Embryonic facial prominence (tissue), 1 donor: Measurements from ENCODE around the gene TSSC4.
"Not testable (repeated sequence)": the region's sequence is repeated elsewhere in the genome, so short reads cannot be mapped to it uniquely, and the experiment has no call there.

Experiments used
- DNase-seq: peaks from one replicate; pipeline ENCODE4 v3.0.0-alpha.2; 2016; ENCODE audit errors: extremely low spot score

Gene TSSC4

DNA sequence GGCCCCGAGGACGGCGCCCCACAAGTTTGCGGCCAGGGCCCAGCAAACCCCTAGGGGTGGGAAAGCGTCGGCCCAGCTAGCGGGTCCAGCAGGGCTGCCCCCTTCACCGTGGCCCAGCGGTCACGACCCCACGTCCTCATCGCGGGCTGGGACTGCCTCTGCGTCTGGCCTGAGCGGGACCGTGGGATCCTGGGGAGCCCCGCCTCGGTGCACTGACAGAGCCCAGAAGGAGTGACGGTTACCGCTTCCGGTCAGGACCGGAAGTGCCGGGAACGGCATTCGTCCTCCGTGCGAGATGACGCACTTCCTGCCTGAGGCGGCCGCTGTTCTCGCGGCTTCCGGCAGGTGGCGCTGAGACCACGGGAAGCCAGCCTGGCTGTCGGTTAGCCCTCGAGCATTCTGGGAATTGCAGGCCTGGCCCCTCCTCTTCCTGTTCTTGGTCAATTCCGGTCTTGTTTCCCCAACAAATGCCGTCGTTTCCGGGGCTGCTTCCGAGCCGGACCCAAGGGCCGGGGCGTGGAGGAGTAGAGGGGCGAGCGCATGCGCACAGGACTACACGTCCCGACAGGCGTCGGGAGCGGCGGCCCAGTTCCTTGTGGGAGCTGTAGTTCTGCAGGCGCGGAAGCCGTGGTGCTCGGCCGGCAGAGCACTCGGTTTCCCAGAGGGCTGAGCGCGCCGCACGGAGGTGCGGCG lies at the start of gene TSSC4:
TSSC4 (plus strand) TSS at position 682 of the 693 bp plus-strand sequence. CDS start 1,884 bp downstream, outside the sequence.
- peak; percentile 100 for DNase-seq

DNA sequence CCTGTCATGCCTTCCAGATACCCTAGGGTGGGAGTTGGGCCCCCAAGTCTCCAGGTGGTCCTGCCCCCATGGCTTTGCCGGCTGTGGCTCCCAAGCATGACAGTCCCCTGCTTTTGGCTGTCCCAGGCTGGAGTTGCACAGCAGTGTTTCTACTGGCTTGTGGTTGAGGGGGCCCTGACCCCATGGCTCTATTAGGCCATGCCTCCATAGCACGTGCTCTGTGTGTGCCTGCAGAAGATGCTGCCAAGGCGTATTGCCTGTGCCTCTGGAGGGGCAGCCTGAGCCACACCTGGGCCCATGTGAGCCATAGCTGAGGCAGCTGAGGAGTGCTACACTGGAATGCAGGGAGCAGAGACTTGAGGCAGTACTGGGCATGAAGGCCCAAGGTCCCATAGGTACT lies 48.8 kb upstream of the TSSC4 start:
- no peak for DNase-seq

DNA sequence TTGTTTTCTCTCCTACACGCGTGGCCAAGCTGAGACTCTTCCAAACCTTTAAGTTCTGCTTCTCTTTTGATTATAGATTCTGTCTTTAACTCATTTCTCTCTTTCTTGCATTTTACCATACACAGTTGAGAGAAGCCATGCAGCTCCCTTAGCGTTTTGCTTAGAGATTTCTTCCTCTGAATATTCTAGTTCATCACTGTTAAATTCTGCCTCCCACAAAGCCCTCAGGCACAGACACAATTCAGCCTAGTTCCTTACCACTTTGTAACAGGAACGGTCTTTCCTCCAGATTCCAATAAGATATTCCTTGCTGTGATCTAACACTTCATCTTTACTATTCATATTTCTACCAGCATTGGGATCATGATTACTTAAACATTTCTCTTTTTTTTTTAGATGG lies 48.1 kb upstream of the TSSC4 start:
- no peak for DNase-seq

GRCh38 chr11:2355000-2355644 lies 45.4 kb upstream of the TSSC4 start:
- DNase-seq, result no peak

DNA sequence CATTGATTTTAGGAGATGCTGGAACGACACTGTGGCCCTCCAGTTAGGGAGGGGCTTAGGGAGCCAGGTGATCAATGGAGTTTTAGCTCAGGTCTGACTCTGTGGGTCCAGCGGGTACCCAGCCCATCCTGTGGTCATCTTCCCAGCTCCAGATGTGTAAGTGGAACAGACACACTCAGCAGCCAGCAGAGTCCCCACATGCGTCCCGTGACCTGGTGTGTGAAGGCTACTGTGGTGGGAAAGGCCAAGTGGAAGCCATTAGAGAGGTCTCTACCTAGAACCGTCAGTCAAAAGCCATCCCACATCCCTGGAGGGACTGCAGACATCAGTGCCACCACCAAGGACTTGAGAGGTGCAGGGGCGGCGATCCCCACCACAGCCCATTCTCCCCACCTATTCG lies 43.3 kb upstream of the TSSC4 start:
- no peak for DNase-seq

DNA sequence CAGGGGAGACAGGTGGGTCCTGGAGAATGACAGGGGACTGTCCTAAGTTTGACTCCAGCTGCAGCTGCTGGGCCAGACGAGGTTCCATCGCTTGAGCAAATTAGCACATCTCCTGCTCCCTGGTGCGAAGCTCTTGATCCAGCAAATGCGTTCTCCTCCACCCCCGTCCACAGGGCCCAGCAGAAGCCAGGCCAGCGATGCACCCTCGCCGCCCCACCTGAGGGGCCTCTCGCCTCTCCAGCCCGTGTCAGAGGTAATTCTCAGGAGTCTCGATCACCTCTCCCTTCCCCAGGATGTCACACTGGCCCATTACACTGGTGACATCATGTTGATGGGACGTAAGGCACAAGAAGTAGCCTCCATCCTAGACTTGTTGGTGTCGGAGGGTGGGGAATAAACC lies 42.9 kb upstream of the TSSC4 start:
- not testable (repeated sequence) for DNase-seq

DNA sequence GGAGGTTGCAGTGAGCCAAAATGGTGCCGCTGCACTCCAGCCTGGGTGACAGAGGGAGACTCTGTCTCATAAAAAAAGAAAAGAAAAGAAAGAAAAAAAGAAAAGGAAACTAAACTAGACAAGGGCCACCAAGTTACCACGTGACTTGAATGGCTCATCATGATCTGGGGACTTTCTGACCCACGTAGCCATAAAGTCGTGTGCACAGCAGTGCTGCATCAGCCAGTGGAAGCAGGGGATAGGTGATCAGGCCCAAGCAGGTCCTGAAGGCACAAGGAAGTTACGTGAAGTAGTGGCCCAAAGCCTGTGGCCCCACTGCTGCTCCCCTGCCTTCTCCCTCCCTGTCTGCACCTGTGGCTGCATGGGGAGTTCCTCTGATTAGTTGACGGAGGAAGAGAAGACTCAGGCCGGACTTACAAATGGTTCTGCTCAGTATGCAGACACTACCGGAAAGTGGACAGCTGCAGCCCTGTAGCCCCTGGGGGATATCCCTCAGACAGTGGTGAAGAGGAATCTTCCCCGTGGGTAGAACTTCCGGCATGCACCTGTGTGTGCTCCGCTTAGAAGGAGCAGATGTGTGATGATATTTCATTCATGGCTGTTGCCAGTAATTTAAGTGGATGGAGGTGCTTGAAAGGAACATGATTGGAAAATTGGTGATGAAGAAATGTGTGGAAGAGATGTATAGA lies 41.7 kb upstream of the TSSC4 start:
- no peak for DNase-seq

- DNase-seq, result no peak
These were observed 41.0 kb upstream of the TSSC4 start for GRCh38 chr11:2359557-2359956.

DNA sequence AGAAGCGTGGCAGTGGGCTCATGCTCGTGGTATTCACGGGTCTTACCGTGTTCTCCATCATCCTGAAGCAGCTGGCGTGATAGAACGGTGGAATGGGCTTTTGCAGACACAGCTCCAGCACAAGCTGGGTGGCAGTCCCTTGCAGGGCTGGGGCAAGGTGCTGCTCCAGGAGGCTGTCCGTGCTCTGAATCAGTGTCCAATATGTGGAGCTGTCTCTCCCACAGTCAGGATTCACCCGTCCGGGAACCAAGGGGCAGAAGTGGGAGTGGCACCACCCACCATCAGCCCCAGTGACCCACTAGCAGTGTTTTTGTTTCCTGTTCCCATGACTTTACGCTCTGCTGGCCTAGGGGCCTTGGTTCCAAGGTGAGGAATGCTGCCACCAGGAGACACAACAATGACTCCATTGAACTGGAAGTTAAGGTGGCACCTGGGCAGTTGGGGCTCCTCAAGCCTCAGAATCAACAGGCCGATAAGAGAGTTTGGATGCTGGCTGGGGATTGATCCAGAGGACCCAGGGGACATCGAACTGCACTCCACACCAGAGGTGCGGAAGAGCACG lies 40.4 kb upstream of the TSSC4 start:
- DNase-seq, result no peak

GRCh38 chr11:2361565-2361964 lies 39.0 kb upstream of the TSSC4 start:
- no peak for DNase-seq

GRCh38 chr11:2362414-2362813 lies 38.1 kb upstream of the TSSC4 start:
- no peak for DNase-seq

- no peak for DNase-seq
These were observed 37.4 kb upstream of the TSSC4 start for GRCh38 chr11:2363130-2363529.

DNA sequence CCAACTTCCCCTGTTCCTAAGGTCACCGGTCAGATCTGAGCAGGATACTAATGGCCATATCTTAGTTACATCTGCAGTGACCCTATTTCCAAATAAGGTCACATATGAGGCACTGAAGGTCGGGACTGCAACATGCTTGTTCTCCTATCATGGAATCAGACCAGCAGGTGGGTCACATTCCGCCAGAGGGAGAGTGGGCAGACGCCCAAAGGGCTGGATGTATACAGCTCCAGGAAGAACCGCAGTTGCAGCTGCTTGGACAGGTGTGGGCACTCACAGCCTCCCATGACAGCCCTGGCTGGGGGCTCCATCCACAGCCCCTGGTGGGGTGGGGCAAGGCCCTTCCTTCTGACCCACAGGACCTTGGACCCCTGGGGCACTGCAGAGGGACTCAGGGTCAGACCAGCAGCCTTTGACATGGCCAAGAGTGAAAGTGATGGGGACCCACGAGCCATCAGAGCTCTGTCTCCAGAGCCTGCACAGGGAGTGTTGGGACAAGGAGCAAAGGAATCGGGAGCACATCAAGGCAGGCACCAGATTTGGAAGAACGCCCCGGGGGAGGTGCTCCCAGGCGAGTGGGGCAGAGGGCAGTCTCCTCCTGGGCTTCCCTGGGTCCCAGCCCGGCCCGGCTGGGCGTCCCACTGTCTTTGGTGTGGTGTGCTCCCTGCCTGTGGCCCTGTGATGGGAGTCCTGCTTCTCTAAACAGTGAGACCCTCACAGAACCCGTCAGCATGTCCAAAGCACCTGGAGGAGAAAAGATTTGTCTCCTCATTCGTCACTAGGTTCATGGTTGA lies 36.8 kb upstream of the TSSC4 start:
- no peak for DNase-seq

- not testable (repeated sequence) for DNase-seq
These were observed 36.2 kb upstream of the TSSC4 start for GRCh38 chr11:2364386-2364785.

DNA sequence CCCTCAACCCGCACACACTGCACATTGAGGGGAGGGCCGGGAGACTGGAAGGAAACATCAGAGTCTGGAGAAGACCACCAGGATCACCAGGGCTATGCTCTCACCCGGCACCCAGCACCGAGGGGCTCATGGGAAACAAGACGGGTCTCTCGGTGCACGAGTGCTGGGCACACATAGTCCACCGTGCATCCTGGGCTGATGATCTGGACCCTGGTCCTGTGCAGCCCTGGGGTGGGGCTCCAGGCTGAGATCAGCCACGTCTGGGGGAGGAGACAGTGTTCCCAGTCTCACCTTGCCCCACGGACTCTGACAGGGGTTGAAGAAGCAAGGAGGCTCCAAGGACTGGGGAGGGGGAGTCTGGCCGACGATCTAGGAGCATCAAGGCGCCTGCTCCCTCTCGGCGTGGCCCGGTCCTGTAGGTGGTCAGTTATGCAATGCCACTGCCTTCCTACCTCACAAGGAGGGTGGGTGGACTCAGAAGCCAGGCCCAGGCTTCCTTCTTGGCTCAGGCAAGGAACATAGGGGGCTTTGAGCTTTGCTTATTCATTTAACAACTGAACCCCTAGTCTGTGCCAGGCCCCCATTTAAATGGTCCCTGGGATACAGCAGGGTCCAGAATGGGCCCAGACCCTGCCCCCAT lies 34.9 kb upstream of the TSSC4 start:
- DNase-seq, result no peak

DNA sequence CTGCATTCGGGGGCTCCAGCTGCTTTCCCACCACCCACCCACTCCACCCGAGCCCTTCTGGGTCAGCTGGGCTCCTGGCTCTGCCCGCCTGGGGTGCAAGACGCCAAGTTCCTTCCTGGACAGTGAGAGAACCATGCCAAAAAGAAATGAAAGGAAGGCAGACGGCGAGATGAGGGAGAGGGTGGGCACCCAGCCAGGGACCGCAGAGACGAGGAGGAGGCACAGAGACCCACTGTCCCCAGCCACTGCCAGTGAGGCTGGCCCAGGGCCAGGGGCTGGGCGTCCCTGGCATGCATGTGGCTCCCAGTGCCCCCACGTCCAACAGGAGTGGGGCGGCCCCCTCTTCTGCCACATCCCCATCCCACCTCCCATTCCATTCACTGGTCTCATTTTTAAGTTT lies 34.3 kb upstream of the TSSC4 start:
- no peak for DNase-seq

GRCh38 chr11:2366733-2367132 lies 33.8 kb upstream of the TSSC4 start:
- DNase-seq, result no peak

- no peak for DNase-seq
These were observed 33.0 kb upstream of the TSSC4 start for GRCh38 chr11:2367266-2368160.

DNA sequence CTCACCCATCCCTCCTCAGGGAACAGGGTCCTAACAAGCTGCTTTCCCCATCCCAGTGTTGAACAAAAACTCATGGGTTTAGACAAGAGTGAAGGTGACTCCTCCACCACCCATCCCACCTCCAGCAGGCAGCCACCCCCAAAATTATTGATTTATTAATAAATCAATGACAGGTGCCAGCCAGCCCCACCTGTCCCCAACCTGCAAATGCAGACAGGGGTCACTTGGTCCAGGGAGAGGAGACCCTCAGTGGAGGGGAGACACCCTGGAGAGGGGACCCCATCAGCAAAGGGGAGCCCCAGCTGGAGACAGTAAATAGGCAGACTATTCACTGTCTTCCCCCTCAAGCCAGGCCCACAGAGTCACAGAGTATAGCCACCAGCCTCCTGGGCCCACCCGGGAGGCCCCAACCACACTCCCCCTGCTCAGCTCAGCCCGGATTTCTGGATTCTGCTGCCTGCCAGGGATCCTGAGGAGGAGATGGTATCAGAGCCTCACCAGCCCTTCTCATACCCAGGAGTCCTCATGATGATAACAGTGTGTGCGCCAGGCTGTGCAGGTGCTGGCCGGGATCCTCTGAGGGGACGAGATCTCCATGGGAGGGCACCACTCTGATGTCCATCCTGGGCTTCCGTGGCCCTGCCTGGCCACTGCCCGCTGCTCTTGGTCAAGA lies 32.2 kb upstream of the TSSC4 start:
- no peak for DNase-seq

GRCh38 chr11:2368851-2369180 lies 31.7 kb upstream of the TSSC4 start:
- no peak for DNase-seq
